SH-SY5Y (cell line): ENCODE results near the gene SMIM1.

Experiments
- GATA2 ChIP-seq: IDR thresholded peaks from 2 replicates; pipeline ENCODE4 v1.6.1; 2011; ENCODE audit warnings: mild to moderate bottlenecking, low read depth, low read length
- GATA3 ChIP-seq: IDR thresholded peaks from 2 replicates; pipeline ENCODE4 v1.6.1; 2011; ENCODE audit warnings: low read depth, mild to moderate bottlenecking, low read length, moderate library complexity

- TF ChIP-seq GATA2 (no peak), GATA3 (no peak)
These were observed 12.5 kb downstream of the SMIM1 start for GRCh38 chr1:3785045-3785444.
